SKM-1 treated with dmso at 0.1 percent for 144 hours (cell line): ENCODE data around the gene SLC17A8.
"Not testable (repeated sequence)": the region's sequence is repeated elsewhere in the genome, so short reads cannot be mapped to it uniquely, and the experiment has no call there.

ENCODE experiments used
- DNase-seq: peaks from one replicate; lab custom pipeline; 2025; ENCODE audit not compliant: unreplicated experiment; lab: John Stamatoyannopoulos, UW

SLC17A8 gene

DNA sequence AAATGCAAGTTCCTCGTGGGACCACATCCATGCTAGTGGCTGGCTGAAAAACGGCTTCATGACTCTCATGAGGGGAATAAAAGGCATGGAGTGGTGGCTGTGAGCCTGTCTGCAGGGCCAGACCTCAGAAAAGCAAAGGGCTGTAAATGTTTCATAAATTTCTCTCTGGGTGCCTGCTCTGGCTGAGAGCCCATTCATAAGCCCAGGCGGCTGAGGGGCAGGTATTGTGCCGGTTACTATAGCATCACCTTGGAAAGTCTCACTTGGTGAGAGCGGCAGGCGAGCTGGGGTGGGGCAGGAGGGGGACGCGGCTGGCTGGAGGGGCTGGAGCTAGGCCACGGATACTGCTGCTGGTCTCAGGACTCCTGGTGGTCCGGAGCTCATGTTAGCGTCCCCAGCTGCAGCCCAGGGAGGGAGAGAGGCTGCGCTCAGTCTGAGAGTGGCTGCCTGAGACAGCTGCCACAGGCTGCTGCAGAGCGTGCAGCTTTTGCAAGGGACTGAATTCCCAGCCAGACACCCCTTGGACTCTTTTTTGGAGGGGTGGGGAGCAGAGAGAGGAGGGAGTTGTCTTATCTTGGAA is at the start of gene SLC17A8:
Gene SLC17A8 (plus strand): TSS at position 431 of the 580 bp plus-strand sequence. CDS start 318 bp downstream, outside the sequence.
- no peak for DNase-seq

DNA sequence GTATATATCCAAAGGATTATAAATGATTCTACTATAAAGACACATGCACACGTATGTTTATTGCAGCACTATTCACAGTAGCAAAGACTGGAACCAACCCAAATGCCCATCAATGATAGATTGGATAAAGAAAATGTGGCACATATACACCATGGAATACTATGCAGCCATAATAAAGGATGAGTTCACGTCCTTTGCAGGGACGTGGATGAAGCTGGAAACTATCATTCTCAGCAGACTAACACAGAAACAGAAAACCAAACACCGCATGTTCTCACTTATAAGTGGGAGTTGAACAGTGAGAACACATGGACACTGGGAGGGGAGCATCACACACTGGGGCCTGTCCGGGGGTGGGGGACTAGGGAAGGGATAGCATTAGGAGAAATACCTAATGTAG is 48.7 kb upstream of the SLC17A8 start:
- not testable (repeated sequence) for DNase-seq

DNA sequence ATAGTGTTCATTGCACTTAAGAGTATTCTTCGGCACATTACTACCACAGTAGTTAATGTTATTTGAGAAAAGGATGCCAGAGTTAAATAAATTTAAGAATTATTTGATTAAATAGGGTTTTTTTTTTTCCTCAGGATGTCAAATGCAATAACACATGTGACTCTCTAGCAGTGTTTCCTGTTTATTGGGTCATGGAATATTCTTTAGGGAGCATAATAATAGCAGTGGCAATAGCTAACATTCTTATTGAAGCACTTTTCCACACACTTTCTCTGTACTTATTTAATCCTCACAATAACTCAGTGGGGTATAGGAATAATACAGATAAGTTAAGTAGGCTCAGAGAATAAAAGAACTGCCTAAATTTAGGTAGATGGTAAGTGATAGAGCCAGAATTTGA is 45.6 kb upstream of the SLC17A8 start:
- no peak for DNase-seq

DNA sequence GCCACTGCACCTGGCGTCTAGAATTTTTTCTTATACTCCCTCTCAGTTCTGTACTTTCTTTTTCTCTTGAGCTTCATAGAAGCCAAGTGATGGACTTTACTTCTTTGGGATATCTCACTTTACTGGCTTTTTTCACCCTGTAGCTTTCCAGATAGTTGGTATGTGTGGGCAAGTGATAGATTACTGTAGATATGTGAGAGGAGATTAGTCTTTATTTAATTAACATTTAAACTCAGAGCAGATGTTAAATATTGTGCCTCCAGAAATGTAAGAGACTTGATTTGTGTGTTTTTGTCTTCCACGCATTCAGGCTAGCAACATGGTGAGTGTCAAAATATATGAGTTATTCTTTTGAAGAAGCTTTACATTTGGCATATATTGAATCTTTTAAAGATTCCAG is 39.5 kb upstream of the SLC17A8 start:
- DNase-seq, result no peak

DNA sequence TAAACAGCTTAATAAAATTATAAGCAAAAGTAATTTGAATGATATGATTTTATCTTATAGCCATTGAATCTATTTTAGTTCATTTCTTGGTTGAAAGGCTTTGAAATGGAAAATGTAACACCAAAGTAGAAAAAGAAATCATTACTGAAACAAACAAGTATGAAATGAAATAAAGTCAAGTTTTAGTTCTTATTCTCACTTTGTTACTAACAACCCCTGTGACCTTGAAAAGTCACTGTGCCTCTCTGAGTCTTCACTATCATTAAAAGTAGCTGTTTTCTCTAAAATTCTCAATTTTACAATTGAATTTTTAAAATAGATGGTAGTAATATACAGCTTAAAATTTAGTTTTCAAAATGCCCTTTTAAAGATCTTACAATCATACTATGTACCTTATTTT is 32.4 kb upstream of the SLC17A8 start:
- DNase-seq, result no peak

DNA sequence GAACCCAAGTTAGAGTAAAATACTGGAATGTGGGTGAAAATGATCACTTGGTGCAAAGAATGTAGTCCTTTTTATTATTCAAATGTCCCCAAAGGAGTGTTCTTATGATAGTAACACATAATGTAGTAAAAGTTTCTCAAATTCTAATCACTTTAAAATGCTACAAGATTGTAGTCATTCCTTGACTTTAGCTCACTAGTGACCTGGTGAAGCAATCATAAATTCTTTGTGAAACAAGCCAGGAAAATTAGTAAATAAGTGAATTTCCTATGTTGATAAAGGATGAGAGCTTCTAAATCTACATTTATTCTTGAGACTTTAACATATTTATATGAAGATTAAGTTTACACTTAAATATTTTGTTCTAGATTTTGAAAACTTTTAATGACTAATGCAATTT is 30.7 kb upstream of the SLC17A8 start:
- no peak for DNase-seq

DNA sequence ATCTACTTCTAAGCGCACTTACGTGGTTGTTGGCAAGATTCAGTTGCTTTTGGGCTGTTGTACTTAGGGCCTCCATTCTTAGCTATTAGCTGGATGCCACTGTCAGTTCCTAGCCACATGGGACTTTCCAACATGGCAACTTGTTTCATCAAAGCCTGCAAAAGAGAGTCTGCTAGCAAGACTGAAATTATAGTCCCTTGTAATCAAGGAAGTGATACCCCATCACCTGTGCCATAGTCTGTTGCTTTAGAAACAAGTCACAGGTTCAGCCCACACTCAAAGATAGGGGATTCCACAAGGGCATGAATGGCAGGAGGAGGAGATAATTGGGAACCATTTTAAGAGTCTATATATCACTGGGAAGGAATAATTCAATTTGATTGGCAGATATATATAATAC is 27.1 kb upstream of the SLC17A8 start:
- no peak for DNase-seq

DNA sequence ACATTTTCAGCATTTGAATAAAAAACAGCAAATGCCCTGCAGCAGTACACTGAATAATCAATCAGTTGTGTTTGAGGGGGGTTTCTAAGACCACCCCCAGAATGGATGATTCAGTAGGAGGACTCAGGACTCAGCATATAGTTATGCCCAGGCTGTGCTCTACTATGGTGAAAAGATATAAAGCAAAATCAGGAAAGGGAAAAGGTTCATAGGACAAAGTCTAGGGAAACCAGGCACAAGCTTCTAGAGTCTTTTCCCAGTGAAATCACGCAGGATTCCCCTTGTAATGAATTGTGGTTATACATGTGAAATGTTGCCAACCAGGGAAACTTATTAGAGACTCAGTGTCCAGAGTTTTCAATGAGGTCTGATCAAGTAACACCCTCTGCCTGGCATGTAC is 25.0 kb upstream of the SLC17A8 start:
- no peak for DNase-seq

DNA sequence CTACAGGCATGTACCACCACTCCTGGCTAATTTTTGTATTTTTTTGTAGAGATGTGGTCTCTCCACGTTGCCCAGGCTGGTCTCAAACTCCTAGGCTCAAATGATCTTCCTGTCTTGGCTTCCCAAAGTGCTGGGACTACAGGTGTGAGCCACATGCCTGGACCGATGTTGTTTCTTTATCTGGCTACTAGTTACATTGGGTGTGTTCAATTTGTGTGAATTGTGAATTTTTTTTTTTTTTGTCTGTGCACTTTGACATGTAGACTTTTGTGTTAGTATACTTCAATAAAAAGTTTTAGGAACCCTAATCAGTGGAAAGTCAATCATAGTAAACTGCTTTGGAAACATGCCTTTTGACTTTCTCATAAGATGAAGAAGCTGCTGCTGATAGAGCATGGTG is 24.0 kb upstream of the SLC17A8 start:
- no peak for DNase-seq

DNA sequence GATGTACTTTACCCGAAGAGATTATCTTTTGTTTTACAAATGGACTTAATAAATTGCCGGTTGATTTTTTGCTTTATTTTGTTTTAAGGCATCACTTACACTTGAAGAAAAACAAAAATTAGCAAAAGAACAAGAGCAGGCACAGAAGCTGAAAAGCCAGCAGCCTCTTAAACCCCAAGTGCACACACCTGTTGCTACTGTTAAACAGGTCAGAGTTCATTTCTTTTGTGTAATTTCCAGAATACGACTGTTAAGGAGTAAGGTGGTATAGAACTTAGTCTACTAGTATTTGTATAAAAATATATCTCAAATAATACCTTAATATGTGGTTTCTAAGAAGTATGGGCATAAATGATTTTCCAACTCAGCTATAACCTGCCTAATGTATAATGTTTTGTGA is 19.6 kb upstream of the SLC17A8 start:
- DNase-seq, result no peak

DNA sequence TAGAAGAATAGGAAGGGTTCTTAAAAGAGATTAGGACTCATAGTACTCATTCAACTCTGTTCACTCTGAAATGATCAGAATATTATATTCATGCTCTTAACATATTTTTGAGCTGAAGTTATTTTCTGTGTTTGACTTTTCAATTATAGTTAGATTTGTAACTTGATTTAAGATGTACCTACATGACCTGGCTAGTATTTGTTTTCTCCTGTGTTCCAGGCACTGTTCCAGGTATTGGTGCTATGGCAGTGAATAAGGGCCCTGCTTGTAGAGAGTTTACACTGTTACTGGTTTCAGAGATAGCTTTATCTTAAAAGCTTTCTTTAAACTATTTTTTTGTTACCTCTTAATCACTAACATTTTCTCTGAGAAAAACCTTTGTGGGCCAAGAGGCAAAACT is 19.1 kb upstream of the SLC17A8 start:
- DNase-seq, result no peak

DNA sequence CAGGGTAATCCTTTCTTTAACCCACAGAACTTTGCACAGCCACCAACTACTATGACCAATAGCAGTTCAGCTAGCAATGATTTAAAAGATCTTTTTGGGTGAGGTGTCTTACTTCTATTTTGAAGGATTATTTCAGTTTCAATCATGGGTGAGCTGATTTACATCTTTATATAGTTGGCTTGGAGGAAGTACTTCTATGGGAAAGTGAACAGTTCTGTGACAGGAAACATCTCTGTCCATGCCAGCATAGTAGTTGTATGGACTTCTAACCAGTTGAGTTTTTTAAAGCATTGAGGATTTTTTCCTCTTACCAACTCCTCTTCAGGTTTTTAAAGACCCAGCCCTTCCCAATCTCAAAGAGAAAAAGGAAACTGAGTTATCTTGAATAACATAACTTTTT is 17.8 kb upstream of the SLC17A8 start:
- no peak for DNase-seq

DNA sequence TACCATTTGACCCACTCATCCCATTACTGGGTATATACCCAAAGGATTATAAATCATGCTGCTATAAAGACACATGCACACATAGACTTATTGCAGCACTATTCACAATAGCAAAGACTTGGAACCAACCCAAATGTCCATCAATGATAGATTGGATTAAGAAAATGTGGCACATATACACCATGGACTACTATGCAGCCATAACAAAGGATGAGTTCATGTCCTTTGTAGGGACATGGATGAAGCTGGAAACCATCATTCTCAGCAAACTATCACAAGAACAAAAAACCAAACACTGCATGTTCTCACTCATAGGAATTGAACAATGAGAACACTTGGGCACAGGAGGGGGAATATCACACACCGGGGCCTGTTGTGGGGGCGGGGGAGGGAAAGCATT is 14.0 kb upstream of the SLC17A8 start:
- not testable (repeated sequence) for DNase-seq

DNA sequence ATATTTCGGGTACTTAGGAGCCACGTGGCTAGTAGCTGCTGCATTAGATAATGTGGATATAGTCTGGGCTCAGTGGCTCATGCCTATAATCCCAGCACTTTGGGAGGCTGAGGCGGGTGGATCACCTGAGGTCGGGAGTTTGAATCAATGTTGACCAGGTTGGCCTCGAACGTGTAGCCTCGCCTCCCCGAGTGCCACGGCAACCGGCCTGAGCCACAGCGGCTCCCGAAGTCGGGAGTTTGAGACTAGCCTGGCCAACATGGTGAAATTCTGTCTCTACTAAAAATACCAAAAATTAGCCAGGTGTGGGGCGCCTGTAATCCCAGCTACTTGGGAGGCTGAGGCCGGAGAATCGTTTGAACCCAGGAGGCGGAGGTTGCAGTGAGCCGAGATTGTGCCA is 12.5 kb upstream of the SLC17A8 start:
- not testable (repeated sequence) for DNase-seq

DNA sequence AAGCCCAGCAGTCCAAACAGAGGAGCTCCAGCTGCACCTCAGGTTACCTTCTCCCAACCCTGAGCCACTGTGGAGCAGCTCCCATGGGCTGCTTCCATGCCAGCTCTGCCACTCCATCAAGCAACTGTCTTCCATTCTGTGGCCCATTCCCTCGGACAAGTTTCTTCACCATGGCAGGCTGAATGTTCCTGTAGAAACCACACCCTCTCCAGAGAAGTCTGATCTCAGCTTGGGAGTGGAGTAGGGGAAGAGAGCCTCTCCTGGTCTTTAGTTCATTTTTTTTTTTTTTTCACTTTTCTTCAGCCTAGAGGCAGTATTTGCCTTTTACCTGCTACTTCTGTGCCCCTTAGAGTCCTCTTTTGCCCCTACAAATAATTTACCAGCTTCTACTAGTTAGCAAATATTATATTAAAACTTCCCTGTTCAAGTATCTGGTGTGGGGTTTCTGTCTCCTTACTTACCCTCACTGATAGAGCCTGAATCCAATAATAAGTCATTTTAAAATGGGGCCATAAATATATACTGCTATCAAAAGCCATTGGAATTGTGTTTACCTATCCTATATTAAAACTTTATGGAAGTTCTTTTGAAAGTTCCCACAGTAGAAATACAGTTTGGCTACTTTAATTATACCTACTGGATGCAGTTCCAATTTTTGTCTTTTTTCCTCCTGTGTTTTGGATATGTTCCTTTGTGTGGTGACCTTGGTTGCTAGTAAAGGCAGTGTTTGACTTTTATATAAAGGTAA is 11.7 kb upstream of the SLC17A8 start:
- DNase-seq, result no peak

DNA sequence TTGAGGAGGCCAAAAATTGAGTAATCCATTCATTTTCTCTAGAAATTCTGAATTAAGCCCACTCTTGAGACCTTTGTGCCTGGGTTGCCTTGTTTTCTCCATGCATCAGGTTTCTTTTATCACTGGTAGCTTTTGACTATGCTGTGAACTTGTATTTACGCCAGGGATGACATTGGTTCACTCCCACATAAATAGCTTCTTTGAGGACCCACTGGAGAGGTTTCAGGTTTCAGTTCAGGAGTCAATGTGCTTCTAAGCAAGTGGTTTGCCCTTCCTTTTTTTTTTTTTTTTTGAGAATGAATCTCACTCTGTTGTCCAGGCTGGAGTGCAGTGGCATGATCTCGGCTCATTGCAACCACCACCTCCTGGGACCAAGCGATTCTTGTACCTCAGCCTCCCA is 10.2 kb upstream of the SLC17A8 start:
- DNase-seq, result no peak

DNA sequence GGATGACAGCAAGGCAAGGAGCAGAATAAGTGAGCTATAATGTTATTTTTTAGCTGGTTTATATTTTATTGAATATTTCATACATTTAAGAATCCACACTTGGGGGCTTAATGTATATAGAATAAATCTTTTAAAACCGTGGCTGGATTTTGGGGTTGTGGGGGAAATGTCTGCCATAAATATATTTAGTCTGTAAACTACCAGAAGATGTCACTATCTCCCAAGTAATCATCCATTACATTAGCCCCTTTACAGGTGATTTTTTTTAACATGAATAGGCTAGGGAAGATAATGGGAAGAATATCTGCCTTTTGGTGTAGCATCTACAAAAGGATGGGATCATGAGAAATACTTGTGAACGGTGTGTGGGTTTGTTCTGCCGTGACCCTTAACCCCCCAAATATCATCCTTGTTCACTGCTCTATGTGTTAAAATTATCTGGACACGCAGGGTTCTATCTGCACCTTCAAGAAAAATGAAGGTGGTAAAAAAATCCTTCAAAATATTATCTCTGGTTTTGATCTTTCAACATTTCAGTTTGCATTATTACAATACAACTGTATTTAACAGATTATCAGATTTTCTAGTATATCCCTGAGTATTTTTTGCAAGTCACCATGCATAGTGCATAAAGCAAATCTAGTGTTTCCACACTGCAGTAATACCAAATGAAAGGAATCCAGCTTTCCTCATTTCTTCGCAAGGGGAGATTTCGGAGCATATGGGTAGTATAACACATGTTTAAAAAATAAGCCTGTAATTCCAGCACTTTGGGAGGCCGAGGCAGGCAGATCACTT is 8.0 kb upstream of the SLC17A8 start:
- DNase-seq, result peak; percentile 1

DNA sequence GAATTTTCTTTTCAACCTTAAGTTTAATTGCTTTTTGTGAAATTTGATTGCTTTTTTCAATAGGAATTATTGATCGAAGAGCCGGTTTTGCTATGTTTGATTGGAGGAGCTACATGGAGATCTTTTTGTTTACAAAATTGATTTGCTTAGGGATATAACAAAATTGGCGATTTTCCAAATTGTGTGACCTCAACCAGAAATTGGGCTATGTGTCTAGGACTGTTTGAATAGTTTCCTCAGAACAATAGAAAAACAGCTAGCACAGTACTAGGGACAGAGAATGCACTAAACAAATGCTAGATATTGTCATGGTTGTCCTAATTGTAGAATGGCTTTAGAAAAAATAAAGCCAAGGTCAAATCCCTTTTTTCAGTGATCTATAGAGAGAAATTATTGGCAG is 2.4 kb downstream of the SLC17A8 start:
- DNase-seq, result no peak

DNA sequence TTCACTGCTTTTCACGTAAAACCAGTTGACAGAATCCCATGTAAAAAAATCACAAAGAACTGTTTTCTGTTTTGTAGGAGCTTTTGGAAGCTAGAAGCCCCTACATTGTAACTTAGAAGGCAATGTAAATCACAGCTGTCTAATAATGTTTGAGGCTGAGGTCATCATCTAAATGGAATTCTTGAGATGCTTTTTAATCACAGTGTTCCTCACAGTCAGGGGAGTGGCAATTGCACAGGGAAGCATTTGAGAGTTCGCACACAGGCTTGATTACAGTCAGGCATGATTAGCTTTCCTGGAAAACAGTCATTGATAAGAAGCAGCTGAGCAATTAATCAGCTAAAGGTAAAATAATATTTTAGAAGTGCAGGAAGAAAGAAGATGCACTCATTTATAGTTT is 2.9 kb downstream of the SLC17A8 start:
- DNase-seq, result no peak

DNA sequence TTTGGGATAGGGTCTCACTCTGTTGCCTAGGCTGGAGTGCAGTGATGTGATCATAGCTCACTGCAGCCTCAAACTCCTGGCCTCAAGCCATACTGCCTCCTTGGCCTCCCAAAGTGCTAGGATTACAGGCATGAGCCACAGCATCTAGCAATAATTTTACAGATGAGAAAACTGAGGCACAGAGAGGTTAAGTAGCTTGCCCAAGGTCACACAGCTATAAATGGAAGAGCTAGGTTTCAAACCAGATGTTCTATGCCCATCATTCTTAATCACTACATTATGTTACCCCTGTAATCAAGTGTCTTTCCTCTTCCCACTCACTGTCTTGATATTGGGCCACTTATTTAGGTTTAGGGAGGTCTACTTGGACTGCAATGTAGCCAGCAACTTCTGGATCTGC is 3.6 kb downstream of the SLC17A8 start:
- DNase-seq, result no peak

DNA sequence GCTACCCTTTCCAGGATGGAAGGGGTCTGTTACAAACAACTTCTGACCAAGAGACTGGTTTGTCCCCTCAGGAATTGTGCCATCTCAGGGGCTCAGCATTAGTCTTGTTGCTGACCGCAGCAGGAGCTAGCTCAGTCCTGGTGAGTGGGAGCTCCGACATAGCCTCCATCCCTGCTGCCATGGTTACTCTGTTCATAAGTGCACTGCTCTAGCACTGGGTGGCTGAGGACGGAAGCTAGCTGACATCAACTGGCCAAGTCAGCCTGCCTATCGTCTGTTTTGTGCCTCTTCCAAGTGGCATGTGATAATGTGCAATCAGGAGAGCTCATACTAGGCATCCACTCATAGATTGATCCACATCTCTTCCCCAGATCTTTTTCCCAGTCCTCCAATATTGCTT is 7.5 kb downstream of the SLC17A8 start:
- DNase-seq, result no peak

DNA sequence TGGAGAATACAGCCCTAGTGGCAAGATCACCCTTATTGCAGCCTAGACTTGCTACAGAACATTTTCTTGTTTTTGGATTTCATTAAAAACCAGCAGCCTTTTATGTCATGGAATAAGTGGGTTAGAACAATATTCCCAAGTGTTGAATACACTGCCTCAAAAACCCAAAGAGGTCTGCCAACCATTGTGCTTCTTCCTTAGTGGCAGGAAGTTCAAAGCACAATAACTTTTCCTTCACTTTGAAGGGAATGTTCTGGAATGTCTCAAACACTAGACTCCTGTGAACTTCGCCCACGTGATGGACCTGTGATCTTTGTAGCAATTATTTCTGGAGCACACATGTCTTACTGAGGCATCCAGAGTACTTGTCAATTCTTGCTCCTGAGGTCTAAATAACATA is 8.5 kb downstream of the SLC17A8 start:
- DNase-seq, result no peak
